ENCODE results near the gene TRAPPC2L. TPM values are rescaled to one million over a fixed set of nuclear protein-coding genes. Genes with fewer than 3 reads are reported as not detected.

TRAPPC2L gene
- total and polyA plus RNA-seq, 2 of the 13 experiments (the other 11 are each of a cell fraction or from before 2014, with no cell fraction given): 96.3 to 107 TPM

DNA sequence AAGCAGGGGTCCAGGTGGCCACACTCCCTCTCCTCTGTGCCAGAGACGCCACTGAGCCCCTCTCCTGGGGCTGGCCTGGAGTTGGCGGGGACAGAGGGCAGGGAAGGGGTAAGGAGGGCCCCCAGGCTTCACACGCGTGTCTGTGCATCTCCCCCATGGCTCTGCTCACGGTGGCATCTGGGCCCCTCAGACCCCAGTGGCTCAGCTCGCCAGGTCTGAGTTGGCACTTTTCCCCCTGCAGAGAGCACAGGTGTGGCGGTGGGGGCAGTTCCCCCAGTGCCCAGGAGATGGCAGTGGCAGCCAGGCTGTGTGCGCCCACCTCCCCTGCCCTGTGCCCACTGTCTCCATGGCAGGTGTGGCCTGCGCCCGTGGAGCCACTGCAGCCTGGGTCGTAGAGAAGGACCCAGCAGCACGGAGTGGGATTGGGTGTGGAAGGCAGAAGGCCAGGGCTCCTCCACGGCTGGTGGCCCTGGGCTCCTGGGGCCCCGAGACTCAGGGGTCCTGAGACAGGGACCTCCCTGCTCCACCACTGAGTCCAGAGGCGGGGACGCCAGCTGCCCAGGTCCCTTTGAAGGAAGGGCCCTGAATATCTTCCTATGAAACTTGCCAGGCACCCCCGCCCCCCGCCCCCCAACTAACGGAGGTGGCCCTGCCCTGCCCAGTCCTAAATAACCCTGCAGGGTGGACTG is 40.9 kb upstream of the TRAPPC2L start (continued):
- TF ChIP-seq, protein P1, sequence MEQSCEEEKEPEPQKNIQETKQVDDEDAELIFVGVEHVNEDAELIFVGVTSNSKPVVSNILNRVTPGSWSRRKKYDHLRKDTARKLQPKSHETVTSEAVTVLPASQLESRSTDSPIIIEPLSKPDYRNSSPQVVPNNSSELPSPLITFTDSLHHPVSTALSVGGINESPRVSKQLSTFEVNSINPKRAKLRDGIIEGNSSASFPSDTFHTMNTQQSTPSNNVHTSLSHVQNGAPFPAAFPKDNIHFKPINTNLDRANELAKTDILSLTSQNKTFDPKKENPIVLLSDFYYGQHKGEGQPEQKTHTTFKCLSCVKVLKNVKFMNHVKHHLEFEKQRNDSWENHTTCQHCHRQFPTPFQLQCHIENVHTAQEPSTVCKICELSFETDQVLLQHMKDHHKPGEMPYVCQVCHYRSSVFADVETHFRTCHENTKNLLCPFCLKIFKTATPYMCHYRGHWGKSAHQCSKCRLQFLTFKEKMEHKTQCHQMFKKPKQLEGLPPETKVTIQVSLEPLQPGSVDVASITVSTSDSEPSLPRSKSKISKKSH (CRISPR knock-in tag; IDR thresholded peaks at IDR 0.05; ENCODE audit: borderline replicate concordance): peak; percentile 76
- TF ChIP-seq, protein P2, sequence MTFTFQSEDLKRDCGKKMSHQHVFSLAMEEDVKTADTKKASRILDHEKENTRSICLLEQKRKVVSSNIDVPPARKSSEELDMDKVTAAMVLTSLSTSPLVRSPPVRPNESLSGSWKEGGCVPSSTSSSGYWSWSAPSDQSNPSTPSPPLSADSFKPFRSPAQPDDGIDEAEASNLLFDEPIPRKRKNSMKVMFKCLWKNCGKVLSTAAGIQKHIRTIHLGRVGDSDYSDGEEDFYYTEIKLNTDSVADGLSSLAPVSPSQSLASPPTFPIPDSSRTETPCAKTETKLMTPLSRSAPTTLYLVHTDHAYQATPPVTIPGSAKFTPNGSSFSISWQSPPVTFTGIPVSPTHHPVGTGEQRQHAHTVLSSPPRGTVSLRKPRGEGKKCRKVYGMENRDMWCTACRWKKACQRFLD (CRISPR knock-in tag; IDR thresholded peaks at IDR 0.05; ENCODE audit: borderline replicate concordance): no peak
- TF ChIP-seq, protein P3, sequence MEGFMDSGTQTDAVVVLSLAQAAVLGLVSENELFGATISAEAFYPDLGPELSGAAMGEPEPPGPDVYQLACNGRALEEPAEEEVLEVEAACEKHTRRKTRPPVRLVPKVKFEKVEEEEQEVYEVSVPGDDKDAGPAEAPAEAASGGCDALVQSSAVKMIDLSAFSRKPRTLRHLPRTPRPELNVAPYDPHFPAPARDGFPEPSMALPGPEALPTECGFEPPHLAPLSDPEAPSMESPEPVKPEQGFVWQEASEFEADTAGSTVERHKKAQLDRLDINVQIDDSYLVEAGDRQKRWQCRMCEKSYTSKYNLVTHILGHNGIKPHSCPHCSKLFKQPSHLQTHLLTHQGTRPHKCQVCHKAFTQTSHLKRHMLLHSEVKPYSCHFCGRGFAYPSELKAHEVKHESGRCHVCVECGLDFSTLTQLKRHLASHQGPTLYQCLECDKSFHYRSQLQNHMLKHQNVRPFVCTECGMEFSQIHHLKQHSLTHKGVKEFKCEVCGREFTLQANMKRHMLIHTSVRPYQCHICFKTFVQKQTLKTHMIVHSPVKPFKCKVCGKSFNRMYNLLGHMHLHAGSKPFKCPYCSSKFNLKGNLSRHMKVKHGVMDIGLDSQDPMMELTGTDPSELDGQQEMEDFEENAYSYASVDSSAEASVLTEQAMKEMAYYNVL (CRISPR knock-in tag; IDR thresholded peaks at IDR 0.05; ENCODE audit: borderline replicate concordance): no peak
- TF ChIP-seq ZNF12 (CRISPR knock-in tag; IDR thresholded peaks at IDR 0.05) (no peak), FOXK2 (IDR thresholded peaks at IDR 0.05) (no peak), U2AF2 (IDR thresholded peaks at IDR 0.05; ENCODE audit: low read depth, low read length) (no peak), ZNF672 (CRISPR knock-in tag; IDR thresholded peaks at IDR 0.05) (no peak), ZNF746 (CRISPR knock-in tag; IDR thresholded peaks at IDR 0.05) (no peak), MED8 (CRISPR knock-in tag; IDR thresholded peaks at IDR 0.05; ENCODE audit: insufficient replicate concordance) (no peak), ZFP36L2 (CRISPR knock-in tag; IDR thresholded peaks at IDR 0.05) (no peak), HMG20A (CRISPR knock-in tag; IDR thresholded peaks at IDR 0.05; ENCODE audit: borderline replicate concordance) (no peak), RARG (CRISPR knock-in tag; IDR thresholded peaks at IDR 0.05; ENCODE audit: low read depth) (no peak), ZNF235 (CRISPR knock-in tag; IDR thresholded peaks at IDR 0.05; ENCODE audit: borderline replicate concordance) (peak; percentile 61; the same call in 1 of the 2 replicates), ZNF883 (CRISPR knock-in tag; IDR thresholded peaks at IDR 0.05; ENCODE audit: not compliant biosample characterization) (peak; percentile 27), ZNF773 (CRISPR knock-in tag; IDR thresholded peaks at IDR 0.05; ENCODE audit: borderline replicate concordance) (no peak), ZNF432 (CRISPR knock-in tag; IDR thresholded peaks at IDR 0.05; ENCODE audit: borderline replicate concordance) (no peak), ZNF335 (CRISPR knock-in tag; IDR thresholded peaks at IDR 0.05) (no peak)
- TF ChIP-seq, protein P4, sequence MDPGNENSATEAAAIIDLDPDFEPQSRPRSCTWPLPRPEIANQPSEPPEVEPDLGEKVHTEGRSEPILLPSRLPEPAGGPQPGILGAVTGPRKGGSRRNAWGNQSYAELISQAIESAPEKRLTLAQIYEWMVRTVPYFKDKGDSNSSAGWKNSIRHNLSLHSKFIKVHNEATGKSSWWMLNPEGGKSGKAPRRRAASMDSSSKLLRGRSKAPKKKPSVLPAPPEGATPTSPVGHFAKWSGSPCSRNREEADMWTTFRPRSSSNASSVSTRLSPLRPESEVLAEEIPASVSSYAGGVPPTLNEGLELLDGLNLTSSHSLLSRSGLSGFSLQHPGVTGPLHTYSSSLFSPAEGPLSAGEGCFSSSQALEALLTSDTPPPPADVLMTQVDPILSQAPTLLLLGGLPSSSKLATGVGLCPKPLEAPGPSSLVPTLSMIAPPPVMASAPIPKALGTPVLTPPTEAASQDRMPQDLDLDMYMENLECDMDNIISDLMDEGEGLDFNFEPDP (CRISPR knock-in tag; conservative IDR thresholded peaks at IDR 0.05): no peak
- TF ChIP-seq, protein P5, sequence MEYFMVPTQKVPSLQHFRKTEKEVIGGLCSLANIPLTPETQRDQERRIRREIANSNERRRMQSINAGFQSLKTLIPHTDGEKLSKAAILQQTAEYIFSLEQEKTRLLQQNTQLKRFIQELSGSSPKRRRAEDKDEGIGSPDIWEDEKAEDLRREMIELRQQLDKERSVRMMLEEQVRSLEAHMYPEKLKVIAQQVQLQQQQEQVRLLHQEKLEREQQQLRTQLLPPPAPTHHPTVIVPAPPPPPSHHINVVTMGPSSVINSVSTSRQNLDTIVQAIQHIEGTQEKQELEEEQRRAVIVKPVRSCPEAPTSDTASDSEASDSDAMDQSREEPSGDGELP (IDR thresholded peaks at IDR 0.05; ENCODE audit: borderline replicate concordance, low read depth): no peak
- TF ChIP-seq, protein P6, sequence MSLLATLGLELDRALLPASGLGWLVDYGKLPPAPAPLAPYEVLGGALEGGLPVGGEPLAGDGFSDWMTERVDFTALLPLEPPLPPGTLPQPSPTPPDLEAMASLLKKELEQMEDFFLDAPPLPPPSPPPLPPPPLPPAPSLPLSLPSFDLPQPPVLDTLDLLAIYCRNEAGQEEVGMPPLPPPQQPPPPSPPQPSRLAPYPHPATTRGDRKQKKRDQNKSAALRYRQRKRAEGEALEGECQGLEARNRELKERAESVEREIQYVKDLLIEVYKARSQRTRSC (CRISPR knock-in tag; IDR thresholded peaks at IDR 0.05; ENCODE audit: low read depth): no peak
- TF ChIP-seq, protein P7, sequence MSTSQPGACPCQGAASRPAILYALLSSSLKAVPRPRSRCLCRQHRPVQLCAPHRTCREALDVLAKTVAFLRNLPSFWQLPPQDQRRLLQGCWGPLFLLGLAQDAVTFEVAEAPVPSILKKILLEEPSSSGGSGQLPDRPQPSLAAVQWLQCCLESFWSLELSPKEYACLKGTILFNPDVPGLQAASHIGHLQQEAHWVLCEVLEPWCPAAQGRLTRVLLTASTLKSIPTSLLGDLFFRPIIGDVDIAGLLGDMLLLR (CRISPR knock-in tag; IDR thresholded peaks at IDR 0.05): peak; percentile 71; the same call in 1 of the 2 replicates

Data from HepG2 (cell line).